ENCODE results near the gene BFSP1. TPM values are rescaled to one million over a fixed set of nuclear protein-coding genes. Genes with fewer than 3 reads are reported as not detected.

Gene BFSP1
- total and polyA plus RNA-seq, 2 of the 8 experiments (the other 6 are each of a cell fraction or from before 2014, with no cell fraction given) = 1.5 to 2.5 TPM

DNA sequence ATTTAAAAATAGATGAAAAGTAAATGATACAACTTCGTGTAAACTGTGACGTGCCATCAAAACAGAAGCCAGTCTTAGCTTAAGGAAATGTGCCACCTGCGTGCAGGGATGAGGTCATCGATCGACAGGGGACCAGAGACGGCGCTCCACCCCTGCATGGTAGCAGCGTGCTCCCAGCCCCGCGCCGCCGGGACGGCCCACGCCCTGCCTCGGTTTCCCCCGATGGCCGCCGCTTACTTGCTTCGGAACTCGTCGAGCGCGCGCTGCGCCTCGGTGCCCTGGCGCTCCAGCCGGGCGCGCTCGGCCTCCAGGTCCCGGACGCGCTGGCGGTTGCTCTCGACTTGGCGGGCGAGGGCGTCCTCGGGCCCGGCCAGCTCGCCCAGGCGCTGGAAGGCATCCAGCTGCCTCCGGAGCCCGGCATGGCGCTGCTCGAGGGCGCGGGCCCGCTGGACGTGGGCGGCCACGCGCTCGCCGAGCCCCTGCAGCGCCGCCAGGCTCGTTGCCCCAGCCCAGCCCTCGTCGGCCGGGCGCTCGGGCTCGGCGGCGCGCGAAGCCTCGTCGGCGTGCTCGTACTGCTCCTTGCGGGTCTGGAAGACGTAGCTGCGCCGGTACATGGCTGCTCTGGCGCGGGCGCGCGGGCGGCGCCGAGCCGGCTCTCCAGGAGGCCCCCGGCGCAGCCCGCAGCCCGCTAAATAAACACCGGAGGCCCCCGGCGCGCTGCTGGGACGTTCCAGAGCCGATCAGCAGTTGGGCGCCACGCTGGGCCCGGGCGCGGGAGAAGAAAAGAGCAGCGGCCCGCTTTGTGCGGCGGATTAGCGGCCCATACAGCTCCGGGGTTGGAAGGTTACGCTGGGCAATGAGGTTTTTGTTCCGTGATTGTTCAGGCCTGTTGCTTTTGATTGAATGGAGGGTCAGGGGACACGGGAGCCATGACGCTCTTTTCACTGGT, at the start of gene BFSP1 (continued):
- TF ChIP-seq, protein P1, sequence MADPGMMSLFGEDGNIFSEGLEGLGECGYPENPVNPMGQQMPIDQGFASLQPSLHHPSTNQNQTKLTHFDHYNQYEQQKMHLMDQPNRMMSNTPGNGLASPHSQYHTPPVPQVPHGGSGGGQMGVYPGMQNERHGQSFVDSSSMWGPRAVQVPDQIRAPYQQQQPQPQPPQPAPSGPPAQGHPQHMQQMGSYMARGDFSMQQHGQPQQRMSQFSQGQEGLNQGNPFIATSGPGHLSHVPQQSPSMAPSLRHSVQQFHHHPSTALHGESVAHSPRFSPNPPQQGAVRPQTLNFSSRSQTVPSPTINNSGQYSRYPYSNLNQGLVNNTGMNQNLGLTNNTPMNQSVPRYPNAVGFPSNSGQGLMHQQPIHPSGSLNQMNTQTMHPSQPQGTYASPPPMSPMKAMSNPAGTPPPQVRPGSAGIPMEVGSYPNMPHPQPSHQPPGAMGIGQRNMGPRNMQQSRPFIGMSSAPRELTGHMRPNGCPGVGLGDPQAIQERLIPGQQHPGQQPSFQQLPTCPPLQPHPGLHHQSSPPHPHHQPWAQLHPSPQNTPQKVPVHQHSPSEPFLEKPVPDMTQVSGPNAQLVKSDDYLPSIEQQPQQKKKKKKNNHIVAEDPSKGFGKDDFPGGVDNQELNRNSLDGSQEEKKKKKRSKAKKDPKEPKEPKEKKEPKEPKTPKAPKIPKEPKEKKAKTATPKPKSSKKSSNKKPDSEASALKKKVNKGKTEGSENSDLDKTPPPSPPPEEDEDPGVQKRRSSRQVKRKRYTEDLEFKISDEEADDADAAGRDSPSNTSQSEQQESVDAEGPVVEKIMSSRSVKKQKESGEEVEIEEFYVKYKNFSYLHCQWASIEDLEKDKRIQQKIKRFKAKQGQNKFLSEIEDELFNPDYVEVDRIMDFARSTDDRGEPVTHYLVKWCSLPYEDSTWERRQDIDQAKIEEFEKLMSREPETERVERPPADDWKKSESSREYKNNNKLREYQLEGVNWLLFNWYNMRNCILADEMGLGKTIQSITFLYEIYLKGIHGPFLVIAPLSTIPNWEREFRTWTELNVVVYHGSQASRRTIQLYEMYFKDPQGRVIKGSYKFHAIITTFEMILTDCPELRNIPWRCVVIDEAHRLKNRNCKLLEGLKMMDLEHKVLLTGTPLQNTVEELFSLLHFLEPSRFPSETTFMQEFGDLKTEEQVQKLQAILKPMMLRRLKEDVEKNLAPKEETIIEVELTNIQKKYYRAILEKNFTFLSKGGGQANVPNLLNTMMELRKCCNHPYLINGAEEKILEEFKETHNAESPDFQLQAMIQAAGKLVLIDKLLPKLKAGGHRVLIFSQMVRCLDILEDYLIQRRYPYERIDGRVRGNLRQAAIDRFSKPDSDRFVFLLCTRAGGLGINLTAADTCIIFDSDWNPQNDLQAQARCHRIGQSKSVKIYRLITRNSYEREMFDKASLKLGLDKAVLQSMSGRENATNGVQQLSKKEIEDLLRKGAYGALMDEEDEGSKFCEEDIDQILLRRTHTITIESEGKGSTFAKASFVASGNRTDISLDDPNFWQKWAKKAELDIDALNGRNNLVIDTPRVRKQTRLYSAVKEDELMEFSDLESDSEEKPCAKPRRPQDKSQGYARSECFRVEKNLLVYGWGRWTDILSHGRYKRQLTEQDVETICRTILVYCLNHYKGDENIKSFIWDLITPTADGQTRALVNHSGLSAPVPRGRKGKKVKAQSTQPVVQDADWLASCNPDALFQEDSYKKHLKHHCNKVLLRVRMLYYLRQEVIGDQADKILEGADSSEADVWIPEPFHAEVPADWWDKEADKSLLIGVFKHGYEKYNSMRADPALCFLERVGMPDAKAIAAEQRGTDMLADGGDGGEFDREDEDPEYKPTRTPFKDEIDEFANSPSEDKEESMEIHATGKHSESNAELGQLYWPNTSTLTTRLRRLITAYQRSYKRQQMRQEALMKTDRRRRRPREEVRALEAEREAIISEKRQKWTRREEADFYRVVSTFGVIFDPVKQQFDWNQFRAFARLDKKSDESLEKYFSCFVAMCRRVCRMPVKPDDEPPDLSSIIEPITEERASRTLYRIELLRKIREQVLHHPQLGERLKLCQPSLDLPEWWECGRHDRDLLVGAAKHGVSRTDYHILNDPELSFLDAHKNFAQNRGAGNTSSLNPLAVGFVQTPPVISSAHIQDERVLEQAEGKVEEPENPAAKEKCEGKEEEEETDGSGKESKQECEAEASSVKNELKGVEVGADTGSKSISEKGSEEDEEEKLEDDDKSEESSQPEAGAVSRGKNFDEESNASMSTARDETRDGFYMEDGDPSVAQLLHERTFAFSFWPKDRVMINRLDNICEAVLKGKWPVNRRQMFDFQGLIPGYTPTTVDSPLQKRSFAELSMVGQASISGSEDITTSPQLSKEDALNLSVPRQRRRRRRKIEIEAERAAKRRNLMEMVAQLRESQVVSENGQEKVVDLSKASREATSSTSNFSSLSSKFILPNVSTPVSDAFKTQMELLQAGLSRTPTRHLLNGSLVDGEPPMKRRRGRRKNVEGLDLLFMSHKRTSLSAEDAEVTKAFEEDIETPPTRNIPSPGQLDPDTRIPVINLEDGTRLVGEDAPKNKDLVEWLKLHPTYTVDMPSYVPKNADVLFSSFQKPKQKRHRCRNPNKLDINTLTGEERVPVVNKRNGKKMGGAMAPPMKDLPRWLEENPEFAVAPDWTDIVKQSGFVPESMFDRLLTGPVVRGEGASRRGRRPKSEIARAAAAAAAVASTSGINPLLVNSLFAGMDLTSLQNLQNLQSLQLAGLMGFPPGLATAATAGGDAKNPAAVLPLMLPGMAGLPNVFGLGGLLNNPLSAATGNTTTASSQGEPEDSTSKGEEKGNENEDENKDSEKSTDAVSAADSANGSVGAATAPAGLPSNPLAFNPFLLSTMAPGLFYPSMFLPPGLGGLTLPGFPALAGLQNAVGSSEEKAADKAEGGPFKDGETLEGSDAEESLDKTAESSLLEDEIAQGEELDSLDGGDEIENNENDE (IDR thresholded peaks at IDR 0.05; ENCODE audit: insufficient replicate concordance, low read length) = no peak
- TF ChIP-seq TCF12 (IDR thresholded peaks at IDR 0.05; ENCODE audit: low read depth, low read length) (no peak), SAP30 (IDR thresholded peaks at IDR 0.05; ENCODE audit: insufficient read depth, insufficient replicate concordance, low read length) (no peak), SP1 (IDR thresholded peaks at IDR 0.05; ENCODE audit: low read depth, low read length) (no peak), GABPA (IDR thresholded peaks at IDR 0.05; ENCODE audit: borderline replicate concordance, insufficient read depth, low read length) (no peak), SUZ12 (IDR thresholded peaks at IDR 0.05; ENCODE audit: low read length) (no peak)
- TF ChIP-seq, protein P2, sequence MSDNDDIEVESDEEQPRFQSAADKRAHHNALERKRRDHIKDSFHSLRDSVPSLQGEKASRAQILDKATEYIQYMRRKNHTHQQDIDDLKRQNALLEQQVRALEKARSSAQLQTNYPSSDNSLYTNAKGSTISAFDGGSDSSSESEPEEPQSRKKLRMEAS (IDR thresholded peaks at IDR 0.05) = peak; percentile 58
- TF ChIP-seq, protein P3, sequence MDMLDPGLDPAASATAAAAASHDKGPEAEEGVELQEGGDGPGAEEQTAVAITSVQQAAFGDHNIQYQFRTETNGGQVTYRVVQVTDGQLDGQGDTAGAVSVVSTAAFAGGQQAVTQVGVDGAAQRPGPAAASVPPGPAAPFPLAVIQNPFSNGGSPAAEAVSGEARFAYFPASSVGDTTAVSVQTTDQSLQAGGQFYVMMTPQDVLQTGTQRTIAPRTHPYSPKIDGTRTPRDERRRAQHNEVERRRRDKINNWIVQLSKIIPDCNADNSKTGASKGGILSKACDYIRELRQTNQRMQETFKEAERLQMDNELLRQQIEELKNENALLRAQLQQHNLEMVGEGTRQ (IDR thresholded peaks at IDR 0.05; ENCODE audit: low read length) = no peak
